LHCN-M2 (cell line): Measurements from ENCODE around the gene RNASE11. TPM values are rescaled to one million over a fixed set of nuclear protein-coding genes. Genes with fewer than 3 reads are reported as not detected.
A peak's percentile ranks its signal among the peaks of the same experiment; 100 is the strongest.
"Not testable (repeated sequence)": the region's sequence is repeated elsewhere in the genome, so short reads cannot be mapped to it uniquely, and the experiment has no call there.

ENCODE experiments used
- DNase-seq: peaks from one replicate; pipeline ENCODE4 v3.0.0-alpha.2; 2012; ENCODE audit warnings: low read depth
- total RNA-seq: library from RNA; depleted of rRNA; stranded (reverse); fragments of >200 nt; gene quantifications from 2 replicates; pipeline ENCODE4 v1.2.3, GENCODE V29; 2014

RNASE11 gene
- total RNA-seq, 1 experiment from 2014 or later, result not detected

- DNase-seq, result no peak
Observed at GRCh38 chr14:20614038-20614840, 26.4 kb upstream of the RNASE11 start.

GRCh38 chr14:20613094-20614037 is 25.6 kb upstream of the RNASE11 start:
- DNase-seq, result peak; percentile 98

- DNase-seq, result no peak
Observed at GRCh38 chr14:20612403-20612802, 24.6 kb upstream of the RNASE11 start.

GRCh38 chr14:20611277-20611676 is 23.5 kb upstream of the RNASE11 start:
- DNase-seq, result no peak

GRCh38 chr14:20610002-20610765 is 22.4 kb upstream of the RNASE11 start:
- peak; percentile 81 for DNase-seq

- peak; percentile 88 for DNase-seq
Observed at GRCh38 chr14:20609215-20610001, 21.6 kb upstream of the RNASE11 start.

GRCh38 chr14:20608383-20609110 is 20.7 kb upstream of the RNASE11 start:
- no peak for DNase-seq

GRCh38 chr14:20607617-20608016 is 19.8 kb upstream of the RNASE11 start:
- DNase-seq, result no peak

- no peak for DNase-seq
Observed at GRCh38 chr14:20606902-20607242, 19.1 kb upstream of the RNASE11 start.

GRCh38 chr14:20606190-20606901 is 18.5 kb upstream of the RNASE11 start:
- DNase-seq, result peak; percentile 32

- no peak for DNase-seq
Observed at GRCh38 chr14:20603813-20604690, 16.3 kb upstream of the RNASE11 start.

GRCh38 chr14:20602583-20602982 is 14.8 kb upstream of the RNASE11 start:
- DNase-seq, result no peak

GRCh38 chr14:20601522-20601921 is 13.7 kb upstream of the RNASE11 start:
- DNase-seq, result no peak

GRCh38 chr14:20597108-20597507 is 9.3 kb upstream of the RNASE11 start:
- DNase-seq, result no peak

GRCh38 chr14:20595726-20596125 is 7.9 kb upstream of the RNASE11 start:
- not testable (repeated sequence) for DNase-seq

GRCh38 chr14:20592574-20592973 is 4.8 kb upstream of the RNASE11 start:
- no peak for DNase-seq

GRCh38 chr14:20591235-20591634 is 3.4 kb upstream of the RNASE11 start, which contains the start of gene RNASE12:
TSS of gene RNASE12 (minus strand) at chr14:20591376. CDS start at chr14:20590723, 653 bp downstream.
- no peak for DNase-seq

GRCh38 chr14:20583908-20584307 is 3.9 kb downstream of the RNASE11 start:
- DNase-seq, result no peak
